Measurements from ENCODE around the gene PML. TPM values are rescaled to one million over a fixed set of nuclear protein-coding genes. Genes with fewer than 3 reads are reported as not detected.

The PML gene
- total RNA-seq, 1 experiment from 2014 or later: 21.5 TPM

Small RNA genes lying within 50 kb of the gene (small RNA-seq; reads per million reads assigned to genes)
- gene RN7SL429P: not detected

Other genes starting within 250 kb of the PML start
- not detected in 2 replicates for gene INSYN1, start 241.4 kb upstream of the PML start, total RNA-seq (2014; rRNA removed; shearing (Covaris generic); ENCODE audit: low replicate concordance)
- gene TBC1D21, start 121.2 kb upstream of the PML start, total RNA-seq (2014; rRNA removed; shearing (Covaris generic); ENCODE audit: low replicate concordance): not detected in 2 replicates
- gene LOXL1, start 68.3 kb upstream of the PML start, total RNA-seq (2014; rRNA removed; shearing (Covaris generic); ENCODE audit: low replicate concordance): not detected in 2 replicates
- 2.3 and 5.4 TPM in 2 replicates for gene STOML1, start 2.4 kb upstream of the PML start, total RNA-seq (2014; rRNA removed; shearing (Covaris generic); ENCODE audit: low replicate concordance)
- not detected in 2 replicates for gene GOLGA6A, start 87.8 kb downstream of the PML start, total RNA-seq (2014; rRNA removed; shearing (Covaris generic); ENCODE audit: low replicate concordance)
- not detected in 2 replicates for gene ISLR2, start 135.9 kb downstream of the PML start, total RNA-seq (2014; rRNA removed; shearing (Covaris generic); ENCODE audit: low replicate concordance)
- not detected in 2 replicates for gene ISLR, start 179.0 kb downstream of the PML start, total RNA-seq (2014; rRNA removed; shearing (Covaris generic); ENCODE audit: low replicate concordance)
- gene STRA6, start 208.1 kb downstream of the PML start, total RNA-seq (2014; rRNA removed; shearing (Covaris generic); ENCODE audit: low replicate concordance): 0.18 TPM in 1 of 2 replicates, not detected in the other
- gene CCDC33, start 241.6 kb downstream of the PML start, total RNA-seq (2014; rRNA removed; shearing (Covaris generic); ENCODE audit: low replicate concordance): not detected in 2 replicates

Measured in Karpas-422 (cell line).